ENCODE measurements around the gene TAS1R2.
A peak's percentile ranks its signal among the peaks of the same experiment; 100 is the strongest.
"Not testable (repeated sequence)": the region's sequence is repeated elsewhere in the genome, so short reads cannot be mapped to it uniquely, and the experiment has no call there.

Gene TAS1R2

GRCh38 chr1:18883636-18884418 is 24.4 kb upstream of the TAS1R2 start:
- DNase-seq, result peak; percentile 64

- DNase-seq, result no peak
Measured at GRCh38 chr1:18883079-18883478, 23.6 kb upstream of the TAS1R2 start.

- DNase-seq, result no peak
Measured at GRCh38 chr1:18882486-18882885, 23.0 kb upstream of the TAS1R2 start.

- DNase-seq, result no peak
Measured at GRCh38 chr1:18881642-18882431, 22.4 kb upstream of the TAS1R2 start.

DNA sequence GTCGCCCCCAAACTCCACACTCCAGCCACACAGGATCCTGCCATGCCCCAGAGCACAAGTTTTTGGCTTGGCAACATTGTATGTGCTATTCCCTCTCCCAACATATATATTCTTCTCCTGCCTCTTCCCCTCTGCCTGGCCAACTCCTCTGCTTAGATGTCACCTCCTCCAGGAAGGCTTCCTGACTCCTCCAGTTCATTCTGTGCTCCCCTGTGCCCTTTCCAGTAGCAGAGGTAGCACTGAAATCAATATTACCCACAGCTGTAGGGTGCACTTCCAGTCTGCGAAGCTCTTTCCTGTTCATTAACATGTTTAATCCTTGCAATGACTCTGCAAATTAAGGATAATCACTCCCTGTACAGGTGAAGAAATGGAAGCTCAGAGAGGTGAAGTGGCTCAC is 21.7 kb upstream of the TAS1R2 start:
- DNase-seq, result no peak

- no peak for DNase-seq
Measured at GRCh38 chr1:18880585-18880984, 21.1 kb upstream of the TAS1R2 start.

GRCh38 chr1:18879791-18880309 is 20.4 kb upstream of the TAS1R2 start:
- DNase-seq, result no peak

- no peak for DNase-seq
Measured at GRCh38 chr1:18879215-18879790, 19.8 kb upstream of the TAS1R2 start.

GRCh38 chr1:18878538-18879214 is 19.2 kb upstream of the TAS1R2 start:
- DNase-seq, result no peak

DNA sequence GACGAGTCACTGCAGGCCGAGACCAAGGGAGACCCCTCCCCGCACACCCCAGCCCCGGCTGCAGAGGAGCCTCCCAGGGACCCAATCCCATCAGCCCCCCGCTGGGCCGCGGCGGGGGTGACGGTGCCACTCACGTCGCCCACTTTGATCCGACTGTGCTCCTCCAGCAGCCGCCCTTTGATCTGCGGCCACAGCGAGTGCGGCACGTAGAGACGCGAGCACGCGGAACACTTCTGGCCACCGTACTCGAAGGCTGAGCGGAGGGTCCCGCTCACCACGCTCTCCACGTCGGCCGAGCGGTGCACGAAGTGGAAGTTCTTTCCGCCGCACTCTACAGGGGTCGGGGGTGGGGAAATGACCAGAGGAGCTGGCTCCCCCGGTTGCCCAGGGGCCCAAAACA is 17.8 kb upstream of the TAS1R2 start:
- no peak for DNase-seq

DNA sequence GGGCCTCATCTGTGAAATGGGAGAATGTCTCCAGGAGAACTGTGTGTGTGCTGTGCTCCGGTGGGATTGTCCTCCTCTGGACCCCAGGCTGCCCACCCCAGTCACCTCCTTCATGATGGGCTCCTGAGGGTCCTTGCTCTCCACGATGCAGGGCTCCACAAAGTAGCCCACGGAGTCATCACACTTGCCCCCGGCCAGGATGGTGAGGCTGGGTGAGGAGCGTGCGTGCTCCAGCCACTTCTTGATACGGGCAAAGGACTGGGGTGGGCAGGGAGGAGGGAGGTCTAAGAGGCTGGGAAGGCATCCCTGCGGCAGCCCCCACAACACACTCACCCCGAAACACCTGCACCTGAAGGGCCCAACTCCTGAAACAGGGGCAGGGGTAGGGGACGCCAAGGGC is 16.8 kb upstream of the TAS1R2 start:
- no peak for DNase-seq

- no peak for DNase-seq
Measured at GRCh38 chr1:18875796-18876128, 16.3 kb upstream of the TAS1R2 start.

DNA sequence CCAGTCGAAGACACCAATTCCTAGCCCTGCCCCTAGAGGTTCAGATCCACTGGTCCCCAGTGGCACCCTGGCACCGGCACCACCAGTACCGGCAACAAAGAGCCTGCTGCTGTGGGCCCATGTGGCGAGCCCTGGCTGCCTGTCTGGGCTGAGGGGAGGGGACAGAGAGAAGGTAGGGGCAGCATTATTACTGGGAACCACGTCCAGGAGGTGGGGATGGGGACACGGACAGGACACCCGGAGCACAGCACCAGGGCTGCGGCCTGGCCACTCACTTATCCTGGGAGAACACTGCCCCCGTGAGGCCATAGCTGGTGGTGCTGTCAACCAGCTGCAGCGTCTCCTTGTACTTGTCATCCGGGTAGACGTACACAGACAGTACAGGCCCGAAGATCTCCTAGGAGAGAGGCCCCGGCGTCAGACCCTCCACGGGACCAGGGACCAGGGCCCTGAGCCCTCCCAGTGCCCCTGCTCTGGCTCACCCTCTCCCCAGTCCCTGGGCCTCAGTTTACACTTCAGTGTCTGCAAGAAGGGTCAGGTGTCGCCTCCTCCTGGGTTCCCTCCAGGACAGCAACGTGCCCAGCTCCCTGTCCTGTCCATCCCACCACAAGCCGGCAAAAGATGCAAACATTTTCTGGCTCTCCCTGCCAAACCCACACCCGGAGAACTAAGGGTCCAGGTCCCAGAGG is 15.8 kb upstream of the TAS1R2 start:
- DNase-seq, result peak; percentile 55

DNA sequence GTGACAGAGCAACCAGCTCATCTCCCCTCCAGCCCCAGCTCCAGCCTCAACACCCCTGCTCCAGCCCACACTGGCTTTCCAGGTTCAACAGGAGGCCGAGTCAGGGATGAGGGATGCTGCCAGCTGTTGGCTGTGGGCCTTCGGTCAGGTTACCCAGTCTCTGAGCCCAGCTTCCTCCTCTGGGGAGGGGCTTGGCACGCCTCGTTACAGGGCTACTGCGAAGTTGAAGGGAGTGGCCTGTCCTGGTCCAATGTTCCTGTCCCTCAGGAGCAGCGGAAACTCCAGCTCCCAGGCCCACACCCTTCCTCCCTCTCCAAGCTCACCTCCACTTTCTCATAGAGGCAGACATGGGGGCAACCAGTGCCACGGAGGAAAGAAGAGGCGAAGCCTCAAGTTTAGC is 15.1 kb upstream of the TAS1R2 start:
- no peak for DNase-seq

GRCh38 chr1:18874036-18874435 is 14.6 kb upstream of the TAS1R2 start:
- no peak for DNase-seq

DNA sequence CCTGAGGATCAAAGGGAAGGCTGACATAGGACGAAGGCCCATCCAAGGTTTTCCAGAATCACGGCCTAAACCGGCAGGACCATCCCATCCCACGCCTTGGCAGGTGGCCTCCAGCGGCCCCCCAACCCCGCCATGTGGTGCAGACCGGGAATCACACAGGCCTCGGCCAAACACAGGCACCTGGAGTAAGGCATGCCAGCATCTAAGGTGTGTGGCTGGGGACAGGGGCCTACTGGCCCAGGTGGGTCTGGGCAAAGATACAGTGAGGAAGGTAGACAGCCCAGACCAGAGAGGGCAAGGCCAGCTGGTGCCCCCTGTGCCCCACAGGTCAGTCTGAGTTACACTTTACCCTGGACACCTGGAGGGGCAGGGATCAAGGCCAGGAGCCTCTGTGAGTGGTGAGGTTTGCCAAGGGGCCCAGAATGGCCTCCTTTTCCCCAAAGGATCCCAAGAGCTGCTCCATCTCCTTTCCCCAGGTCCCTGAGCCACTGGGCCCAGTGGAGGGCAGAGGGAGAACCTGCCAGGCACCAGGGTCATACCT is 12.7 kb upstream of the TAS1R2 start:
- no peak for DNase-seq

- DNase-seq, result no peak
Measured at GRCh38 chr1:18871401-18872070, 12.1 kb upstream of the TAS1R2 start.

GRCh38 chr1:18870957-18871356 is 11.5 kb upstream of the TAS1R2 start:
- no peak for DNase-seq

GRCh38 chr1:18870595-18870865 is 11.1 kb upstream of the TAS1R2 start:
- DNase-seq, result not testable (repeated sequence)

DNA sequence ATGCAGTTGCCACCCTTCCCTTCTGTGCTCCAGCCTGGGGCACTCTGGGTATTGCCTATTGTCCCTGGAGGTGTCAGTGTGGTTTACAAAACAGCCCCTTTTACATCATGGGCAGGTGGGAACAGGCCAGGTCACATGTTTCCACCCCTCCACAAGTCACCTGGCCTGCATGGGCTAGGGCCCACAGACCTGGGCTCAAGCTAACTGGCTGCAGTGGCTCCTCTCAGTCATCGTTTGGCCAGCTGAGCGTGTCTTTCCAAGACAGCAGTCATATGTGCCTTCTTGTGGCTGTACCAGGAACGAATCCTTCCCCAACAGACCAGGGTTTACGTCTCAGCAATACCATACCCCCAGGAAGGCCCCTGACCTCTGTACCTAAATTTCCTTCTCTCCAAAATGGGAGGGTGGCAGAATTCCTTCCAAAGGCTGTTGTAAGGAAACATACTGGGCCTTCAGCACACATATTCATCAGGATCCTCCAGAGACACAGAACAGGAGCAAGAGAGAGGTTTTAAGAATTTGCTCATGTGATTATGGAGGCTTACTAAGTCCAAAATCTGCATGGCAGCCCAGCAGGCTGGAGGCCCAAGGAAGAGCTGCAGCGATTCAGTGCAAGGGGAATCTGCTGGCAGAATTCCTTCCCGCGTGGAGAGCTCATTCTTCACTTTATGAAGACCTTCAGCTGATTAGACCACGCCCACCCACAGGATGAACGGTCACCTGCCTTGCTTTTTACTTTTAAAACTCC is 10.6 kb upstream of the TAS1R2 start:
- DNase-seq, result no peak

- DNase-seq, result no peak
Measured at GRCh38 chr1:18868801-18869424, 9.5 kb upstream of the TAS1R2 start.

Measured in CD4-positive, alpha-beta T cell treated with Interleukin-4 for 4 hours (primary cell).